Uterine smooth muscle cell (primary cell): ENCODE results near the gene TMF1. TPM values are rescaled to one million over a fixed set of nuclear protein-coding genes. Genes with fewer than 3 reads are reported as not detected.

Source experiments
- total RNA-seq: library from RNA; depleted of rRNA; stranded (reverse); fragments of >200 nt; gene quantifications from 2 replicates; pipeline ENCODE4 v1.2.3, GENCODE V29; 2014

The TMF1 gene, protein sequence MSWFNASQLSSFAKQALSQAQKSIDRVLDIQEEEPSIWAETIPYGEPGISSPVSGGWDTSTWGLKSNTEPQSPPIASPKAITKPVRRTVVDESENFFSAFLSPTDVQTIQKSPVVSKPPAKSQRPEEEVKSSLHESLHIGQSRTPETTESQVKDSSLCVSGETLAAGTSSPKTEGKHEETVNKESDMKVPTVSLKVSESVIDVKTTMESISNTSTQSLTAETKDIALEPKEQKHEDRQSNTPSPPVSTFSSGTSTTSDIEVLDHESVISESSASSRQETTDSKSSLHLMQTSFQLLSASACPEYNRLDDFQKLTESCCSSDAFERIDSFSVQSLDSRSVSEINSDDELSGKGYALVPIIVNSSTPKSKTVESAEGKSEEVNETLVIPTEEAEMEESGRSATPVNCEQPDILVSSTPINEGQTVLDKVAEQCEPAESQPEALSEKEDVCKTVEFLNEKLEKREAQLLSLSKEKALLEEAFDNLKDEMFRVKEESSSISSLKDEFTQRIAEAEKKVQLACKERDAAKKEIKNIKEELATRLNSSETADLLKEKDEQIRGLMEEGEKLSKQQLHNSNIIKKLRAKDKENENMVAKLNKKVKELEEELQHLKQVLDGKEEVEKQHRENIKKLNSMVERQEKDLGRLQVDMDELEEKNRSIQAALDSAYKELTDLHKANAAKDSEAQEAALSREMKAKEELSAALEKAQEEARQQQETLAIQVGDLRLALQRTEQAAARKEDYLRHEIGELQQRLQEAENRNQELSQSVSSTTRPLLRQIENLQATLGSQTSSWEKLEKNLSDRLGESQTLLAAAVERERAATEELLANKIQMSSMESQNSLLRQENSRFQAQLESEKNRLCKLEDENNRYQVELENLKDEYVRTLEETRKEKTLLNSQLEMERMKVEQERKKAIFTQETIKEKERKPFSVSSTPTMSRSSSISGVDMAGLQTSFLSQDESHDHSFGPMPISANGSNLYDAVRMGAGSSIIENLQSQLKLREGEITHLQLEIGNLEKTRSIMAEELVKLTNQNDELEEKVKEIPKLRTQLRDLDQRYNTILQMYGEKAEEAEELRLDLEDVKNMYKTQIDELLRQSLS
- total RNA-seq, result 54.8 and 55.4 TPM in 2 replicates

DNA sequence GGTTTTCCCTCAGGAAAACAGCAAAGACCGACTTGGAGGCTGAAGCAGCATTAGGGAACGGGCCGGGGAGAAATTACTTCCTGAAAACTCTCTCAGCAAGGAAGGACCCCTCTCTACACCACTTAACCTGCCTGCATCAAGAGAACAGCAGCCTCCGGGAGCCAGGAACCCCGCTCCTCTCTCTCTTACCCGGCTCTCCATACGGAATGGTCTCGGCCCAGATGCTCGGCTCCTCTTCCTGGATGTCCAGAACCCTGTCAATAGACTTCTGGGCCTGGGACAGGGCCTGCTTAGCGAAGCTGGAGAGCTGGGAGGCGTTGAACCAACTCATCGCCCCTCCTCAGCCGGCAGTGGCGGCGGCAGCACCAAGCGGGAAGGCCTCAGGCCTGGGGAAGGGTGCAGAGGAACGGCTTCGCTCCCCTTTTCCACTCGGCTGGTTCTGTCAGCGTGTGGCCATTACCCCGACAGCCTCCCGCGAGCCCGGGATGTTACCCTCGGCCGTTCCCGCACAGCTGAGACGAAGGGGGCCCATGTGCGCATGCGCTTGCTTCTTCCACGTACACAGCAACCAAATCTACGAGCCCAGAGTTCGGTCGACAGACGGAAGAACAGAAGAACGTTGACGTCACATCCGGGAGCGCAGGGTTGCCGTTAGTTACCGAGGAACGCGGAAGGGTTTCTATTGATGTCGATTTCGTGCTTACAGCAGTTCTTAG is at the start of gene TMF1:
TSS of gene TMF1 (minus strand) at position 578 of the 716 bp plus-strand sequence. CDS start at position 331, 247 bp downstream.

DNA sequence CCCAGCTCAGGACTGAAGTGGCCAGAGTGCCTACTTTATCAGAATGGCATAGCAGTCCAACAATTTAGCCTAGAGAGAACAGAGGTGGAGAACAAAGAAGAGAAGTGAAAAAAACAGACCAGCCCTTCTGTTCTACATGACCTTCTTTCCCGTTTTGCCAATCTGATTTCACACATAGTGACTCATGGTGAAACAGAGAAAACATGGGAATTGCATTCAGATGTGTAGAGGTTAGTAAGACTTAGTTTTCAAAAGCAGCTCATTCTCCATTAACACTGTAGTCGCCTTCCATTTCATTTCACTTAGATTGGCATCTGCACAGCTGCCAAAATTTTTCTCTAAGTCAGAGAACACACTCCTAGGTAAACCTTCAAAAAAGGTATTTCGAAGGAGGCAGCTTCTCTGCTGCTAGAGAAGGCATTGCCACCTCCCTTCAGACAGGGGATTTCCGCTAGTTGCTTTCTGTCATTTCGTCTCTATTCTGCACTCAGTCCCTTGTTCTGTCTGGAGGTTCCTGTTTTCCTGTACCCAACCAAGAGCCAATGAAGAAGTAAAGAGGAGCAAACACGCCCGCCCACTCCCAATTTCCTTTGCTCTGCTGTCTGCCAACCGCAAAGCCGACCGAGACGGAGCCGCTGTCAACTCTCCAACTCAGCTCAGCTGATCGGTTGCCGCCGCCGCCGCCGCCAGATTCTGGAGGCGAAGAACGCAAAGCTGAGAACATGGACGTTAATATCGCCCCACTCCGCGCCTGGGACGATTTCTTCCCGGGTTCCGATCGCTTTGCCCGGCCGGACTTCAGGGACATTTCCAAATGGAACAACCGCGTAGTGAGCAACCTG is 32.4 kb upstream of the TMF1 start, which contains the start of gene ARL6IP5:
TSS of gene ARL6IP5 (plus strand) at position 612 of the 842 bp plus-strand sequence. CDS start at position 723, 111 bp downstream.

DNA sequence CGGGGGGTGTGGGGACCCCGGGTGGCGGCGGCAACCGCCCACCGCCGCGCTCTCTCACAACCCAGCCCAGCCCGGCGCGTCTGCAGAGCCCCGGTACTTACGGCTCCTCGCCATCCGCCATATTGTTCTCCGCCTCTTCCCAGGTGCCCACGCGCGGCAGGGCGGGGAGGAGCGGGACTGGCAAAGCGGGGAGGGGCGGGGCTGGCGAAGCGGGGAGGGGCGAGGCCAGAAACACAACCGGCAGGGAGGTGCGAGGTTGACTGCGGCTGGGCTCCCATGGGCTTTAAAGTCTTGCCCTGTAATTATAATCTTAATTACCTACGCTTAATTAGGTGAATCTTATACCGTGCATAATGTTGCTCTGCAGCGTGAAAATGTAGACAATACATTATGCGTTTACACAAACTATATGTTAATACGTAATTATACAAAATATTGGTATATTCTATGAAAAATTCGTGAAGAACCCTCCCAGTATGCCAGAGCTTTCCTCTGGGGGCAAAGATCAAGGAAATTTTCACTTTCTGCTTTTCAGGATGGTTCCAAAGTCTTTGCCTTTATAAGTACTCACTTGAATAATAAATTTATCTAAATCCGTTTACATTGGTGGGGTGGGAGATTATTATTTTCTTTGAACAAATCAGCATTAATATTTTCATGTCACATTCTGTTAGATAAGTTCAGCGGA is 28.2 kb upstream of the TMF1 start, which contains the start of gene UBA3:
TSS of gene UBA3 (minus strand) at position 133 of the 688 bp plus-strand sequence. CDS start at position 121, 12 bp downstream.

DNA sequence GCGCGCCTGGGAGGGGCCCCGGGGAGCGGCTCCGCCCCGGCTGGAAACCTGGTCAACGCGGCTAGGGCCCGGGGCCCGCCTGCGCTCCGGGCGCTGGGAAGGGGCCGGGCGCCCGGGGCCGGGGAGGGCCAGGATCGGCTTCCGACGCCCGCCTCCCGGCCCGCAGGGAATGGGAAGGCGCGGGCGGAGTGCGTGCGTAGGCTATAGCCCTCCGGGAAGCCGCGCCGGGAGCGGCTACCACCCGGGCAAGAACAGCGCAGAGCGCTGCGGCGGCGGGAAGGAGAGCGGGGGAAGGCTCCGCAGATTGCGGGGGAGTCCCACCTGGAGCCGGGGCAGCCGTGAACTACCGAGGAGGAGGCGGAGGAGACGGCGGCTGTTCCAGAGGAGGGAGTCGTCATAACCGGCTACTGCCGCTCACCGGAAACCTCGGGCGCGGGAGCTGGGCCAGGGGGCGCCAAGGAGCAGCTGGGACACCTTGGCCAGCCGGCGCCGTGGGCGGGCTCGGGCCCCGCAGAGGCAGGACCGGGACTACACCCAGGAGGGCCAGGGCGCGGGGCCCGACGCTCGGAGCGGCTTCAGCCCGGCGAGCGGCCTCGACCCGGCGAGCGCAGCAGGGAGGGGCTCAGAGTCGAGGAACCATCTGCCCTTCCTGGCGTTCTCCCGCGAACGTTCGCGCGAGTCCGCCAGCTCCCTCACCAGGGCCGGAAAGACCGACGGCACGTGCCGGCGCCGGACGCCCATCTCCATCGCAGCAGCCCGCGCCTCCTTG is 38.7 kb downstream of the TMF1 start, which contains the start of gene EOGT:
TSS of gene EOGT (minus strand) at position 432 of the 769 bp plus-strand sequence. CDS start 3,838 bp downstream, outside the sequence.

Other genes starting within 250 kb of the TMF1 start
- not detected in 2 replicates for gene TAFA4, start 119.8 kb downstream of the TMF1 start, total RNA-seq
- gene EOGT, start 38.6 kb downstream of the TMF1 start, total RNA-seq, result 31.4 and 32.2 TPM in 2 replicates
- gene UBA3, start 28.0 kb upstream of the TMF1 start, total RNA-seq, result 70.9 and 88.2 TPM in 2 replicates
- gene ARL6IP5, start 32.6 kb upstream of the TMF1 start, total RNA-seq, result 103 and 109 TPM in 2 replicates
- not detected in 2 replicates for gene LMOD3, start 70.3 kb upstream of the TMF1 start, total RNA-seq